Measurements from ENCODE around the gene POU6F1. TPM values are rescaled to one million over a fixed set of nuclear protein-coding genes. Genes with fewer than 3 reads are reported as not detected.
A peak's percentile ranks its signal among the peaks of the same experiment; 100 is the strongest.

The POU6F1 gene
- total and polyA plus RNA-seq, 2 donors from 2014 or later, result 5.2 to 20.0 TPM

GRCh38 chr12:51219322-51219721 is 1.5 kb upstream of the POU6F1 start:
- H3K27me3 ChIP-seq (ENCODE audit: control insufficient read depth, insufficient read depth, low read length), result no peaks in the 10 kb centered on the region
- H3K4me3 ChIP-seq (ENCODE audit: low read length in 3 of 3), result peak overlapping the region in 2 of 3 donors; percentile 3 to 86
- DNase-seq, result peak in 1 of 5 donors; percentile 16
- no peak for TF ChIP-seq CTCF (IDR thresholded peaks at IDR 0.05; ENCODE audit: borderline replicate concordance, extremely low read depth, insufficient read depth)
- peaks cover 2 to 18% (median 11%) of the 10 kb centered on the region in 3 donors for H3K4me1 ChIP-seq (ENCODE audit: control insufficient read depth in 2 of 3, insufficient read depth in 2 of 3, low read depth in 1 of 3, low read length in 3 of 3)
- H3K36me3 ChIP-seq (ENCODE audit: control insufficient read depth in 2 of 3, insufficient read depth in 3 of 3, low read length in 3 of 3), result no peaks in the 10 kb centered on the region
- H3K9me3 ChIP-seq (ENCODE audit: control insufficient read depth in 2 of 3, insufficient read depth in 1 of 3, low read length in 3 of 3), result no peaks in the 10 kb centered on the region
- intact Hi-C loops (cut with DNase I), result no loop called here
- no peak for FAIRE-seq
- peak overlapping the region in 1 of 2 donors; percentile 95 for H3K27ac ChIP-seq (ENCODE audit: low read depth in 2 of 2, low read length in 2 of 2)
- peak overlapping the region in 1 of 3 donors; percentile 93 for H3K9ac ChIP-seq (ENCODE audit: low read length in 3 of 3)

GRCh38 chr12:51218607-51219161 is 822 bp upstream of the POU6F1 start:
- peaks cover 2 to 18% (median 11%) of the 10 kb centered on the region in 3 donors for H3K4me1 ChIP-seq (ENCODE audit: control insufficient read depth in 2 of 3, insufficient read depth in 2 of 3, low read depth in 1 of 3, low read length in 3 of 3)
- no peaks in the 10 kb centered on the region for H3K27me3 ChIP-seq (ENCODE audit: control insufficient read depth, insufficient read depth, low read length)
- no peak for TF ChIP-seq CTCF (IDR thresholded peaks at IDR 0.05; ENCODE audit: borderline replicate concordance, extremely low read depth, insufficient read depth)
- FAIRE-seq, result no peak
- H3K27ac ChIP-seq (ENCODE audit: low read depth in 2 of 2, low read length in 2 of 2), result peak overlapping the region; percentile 91 to 95
- peak overlapping the region; percentile 73 to 89 (median 86) for H3K4me3 ChIP-seq (ENCODE audit: low read length in 3 of 3)
- no peaks in the 10 kb centered on the region for H3K36me3 ChIP-seq (ENCODE audit: control insufficient read depth in 2 of 3, insufficient read depth in 3 of 3, low read length in 3 of 3)
- peak overlapping the region; percentile 73 to 96 (median 93) for H3K9ac ChIP-seq (ENCODE audit: low read length in 3 of 3)
- no peaks in the 10 kb centered on the region for H3K9me3 ChIP-seq (ENCODE audit: control insufficient read depth in 2 of 3, insufficient read depth in 1 of 3, low read length in 3 of 3)
- intact Hi-C loops (cut with DNase I), result no loop called here
- peak in 4 of 5 donors; percentile 33 to 71 (median 48) for DNase-seq

- DNase-seq (peak; percentile 43 to 90 (median 79)), FAIRE-seq (no peak)
- H3K4me1 ChIP-seq (ENCODE audit: control insufficient read depth in 2 of 3, insufficient read depth in 2 of 3, low read depth in 1 of 3, low read length in 3 of 3), result peaks cover 2 to 18% (median 8%) of the 10 kb centered on the region in 3 donors
- no peaks in the 10 kb centered on the region for H3K36me3 ChIP-seq (ENCODE audit: control insufficient read depth in 2 of 3, insufficient read depth in 3 of 3, low read length in 3 of 3)
- peak overlapping the region in 2 of 3 donors; percentile 61 to 86 for H3K4me3 ChIP-seq (ENCODE audit: low read length in 3 of 3)
- no peaks in the 10 kb centered on the region for H3K27me3 ChIP-seq (ENCODE audit: control insufficient read depth, insufficient read depth, low read length)
- H3K27ac ChIP-seq (ENCODE audit: low read depth in 2 of 2, low read length in 2 of 2), result peak overlapping the region; percentile 91 to 95
- TF ChIP-seq CTCF (IDR thresholded peaks at IDR 0.05; ENCODE audit: borderline replicate concordance, extremely low read depth, insufficient read depth), result peak; percentile 14
- no peaks in the 10 kb centered on the region for H3K9me3 ChIP-seq (ENCODE audit: control insufficient read depth in 2 of 3, insufficient read depth in 1 of 3, low read length in 3 of 3)
- intact Hi-C loops (cut with DNase I), result no loop called here
- peak overlapping the region in 2 of 3 donors; percentile 75 to 77 for H3K9ac ChIP-seq (ENCODE audit: low read length in 3 of 3)
Observed at GRCh38 chr12:51217133-51217967, 512 bp downstream of the POU6F1 start.
